Upper lobe of left lung (tissue), 6 donors: Measurements from ENCODE around the gene MPPED2. TPM values are rescaled to one million over a fixed set of nuclear protein-coding genes. Genes with fewer than 3 reads are reported as not detected.

Source experiments
- ATAC-seq, 2 donors: fragments of 200-7000 bp; cut with Tn5 transposase; one replicate each; pipeline ENCODE4 v1.9.1; 2022; ENCODE audit warnings: mild to moderate bottlenecking in 2 of 2, moderate library complexity in 2 of 2; ENCODE audit not compliant: low FRiP score in 2 of 2
- DNase-seq, 2 donors: peaks; one replicate each; pipeline ENCODE4 v3.0.0-alpha.2; 2019 to 2020
- H3K27ac ChIP-seq, 4 donors: fragments of 200-600 bp; sonication (generic); one replicate each; pipeline ENCODE4 v1.5.1; 2016 to 2019
- H3K27me3 ChIP-seq, 4 donors: fragments of 200-600 bp; sonication (generic); one replicate each; pipeline ENCODE4 v1.5.1; 2017 to 2019
- H3K36me3 ChIP-seq, 4 donors: fragments of 200-600 bp; sonication (generic); one replicate each; pipeline ENCODE4 v1.5.1; 2016 to 2019
- H3K4me1 ChIP-seq, 4 donors: fragments of 200-600 bp; sonication (generic); one replicate each; pipeline ENCODE4 v1.5.1; 2018 to 2019
- H3K4me3 ChIP-seq, 4 donors: fragments of 200-600 bp; sonication (generic); one replicate each; pipeline ENCODE4 v1.5.1; 2017 to 2019; ENCODE audit warnings: mild to moderate bottlenecking in 2 of 4, moderate library complexity in 1 of 4
- H3K9me3 ChIP-seq, 4 donors: fragments of 200-600 bp; sonication (generic); one replicate each; pipeline ENCODE4 v1.5.1; 2018 to 2019
- CTCF ChIP-seq, 6 experiments: fragments of 450-650 bp in 4 of 6; fragments of 200-600 bp in 2 of 6; sonication (generic) in 2 of 6; IDR thresholded peaks; one replicate each; pipeline ENCODE4 v1.5.1; 2016 to 2019; ENCODE audit warnings: antibody characterized with exemption in 6 of 6
- EP300 ChIP-seq, 4 donors: sonication (generic); formaldehyde crosslinking; IDR thresholded peaks; one replicate each; pipeline ENCODE4 v1.5.1; 2017; ENCODE audit warnings: antibody characterized with exemption in 4 of 4, control low read depth in 2 of 4
- POLR2A ChIP-seq, 4 donors: fragments of 450-650 bp; IDR thresholded peaks; one replicate each; pipeline ENCODE4 v1.5.1; 2016 to 2017; ENCODE audit warnings: antibody characterized with exemption in 4 of 4, mild to moderate bottlenecking in 2 of 4
- POLR2AphosphoS5 ChIP-seq, 2 donors: sonication (generic); formaldehyde crosslinking; IDR thresholded peaks; one replicate each; pipeline ENCODE4 v1.5.1; 2017; ENCODE audit warnings: antibody characterized with exemption in 2 of 2
- WGBS, 2 donors: methylation state at CpG; one replicate each; pipeline ENCODE4 v1.1.5; 2017 to 2018; 5-methylcytosine and 5-hydroxymethylcytosine counted together
- total RNA-seq, 6 donors: library from RNA; depleted of rRNA in 4 of 6; stranded (reverse); fragments of >200 nt in 4 of 6; gene quantifications; one replicate each; pipeline versions ENCODE4 v1.1.0 to v1.2.1, GENCODE V29; 2016 to 2021
- donor health status: DM: no; HTN: no; CAD: no; lungs with moderate emphysema.
- donor health status: DM: no; HTN: yes; CAD: no; lungs with severe emphysema.

The MPPED2 gene
- total RNA-seq: 1 to 10 TPM in 1 of 6 donors, under 1 TPM in 4, not detected in 1; 0.20 to 3.8 (median 0.49) TPM

- DNase-seq (no peak), ATAC-seq (peak; percentile 60 to 86)
- no peaks in the 10 kb centered on the region for H3K9me3 ChIP-seq
- H3K4me1 ChIP-seq: peaks cover 5 to 26% (median 22%) of the 10 kb centered on the region in 4 donors
- WGBS, 2 donors: 13% methylated on average over 25 to 29 of the region's 49 CpGs
- TF ChIP-seq CTCF (IDR thresholded peaks at IDR 0.05) (peak in 5 of 6 experiments; percentile 15 to 66 (median 52)), POLR2AphosphoS5 (IDR thresholded peaks at IDR 0.05) (no peak)
- no peaks in the 10 kb centered on the region for H3K36me3 ChIP-seq
- peak within 1 kb of the TSS in 2 of 4 donors; percentile 37 to 45 for H3K27ac ChIP-seq
- peaks cover 0 to 18% (median 9%) of the 10 kb centered on the region in 4 donors for H3K27me3 ChIP-seq
- peak within 1 kb of the TSS; percentile 42 to 74 (median 57) for H3K4me3 ChIP-seq
Observed at GRCh38 chr11:30586251-30587144, at the start of gene MPPED2. MPPED2 (minus strand) TSS chr11:30586353; CDS start chr11:30580373, 5,980 bp downstream.

- H3K4me1 ChIP-seq: no peaks in the 10 kb centered on the region
- no peak overlapping the region for H3K27ac ChIP-seq
- ATAC-seq: no peak
- WGBS, 2 donors: 41 to 47% methylated on average over 13 of the region's 13 CpGs
- TF ChIP-seq POLR2A (IDR thresholded peaks at IDR 0.05): no peak
- no peak for TF ChIP-seq POLR2AphosphoS5 (IDR thresholded peaks at IDR 0.05)
- TF ChIP-seq CTCF (IDR thresholded peaks at IDR 0.05): no peak
- no peaks in the 10 kb centered on the region for H3K9me3 ChIP-seq
- no peaks in the 10 kb centered on the region for H3K27me3 ChIP-seq
- no peak for DNase-seq
- no peaks in the 10 kb centered on the region for H3K36me3 ChIP-seq
- no peak overlapping the region for H3K4me3 ChIP-seq
Observed at GRCh38 chr11:30635401-30635989, 49.3 kb upstream of the MPPED2 start.

GRCh38 chr11:30631148-30631547 is 45.0 kb upstream of the MPPED2 start:
- TF ChIP-seq CTCF (IDR thresholded peaks at IDR 0.05): no peak
- no peak for TF ChIP-seq POLR2AphosphoS5 (IDR thresholded peaks at IDR 0.05)
- TF ChIP-seq POLR2A (IDR thresholded peaks at IDR 0.05): no peak
- TF ChIP-seq EP300 (IDR thresholded peaks at IDR 0.05): no peak
- Histone ChIP-seq H3K36me3 (no peaks in the 10 kb centered on the region), H3K4me3 (no peak overlapping the region), H3K9me3 (no peaks in the 10 kb centered on the region), H3K4me1 (no peaks in the 10 kb centered on the region), H3K27ac (no peak overlapping the region), H3K27me3 (no peaks in the 10 kb centered on the region)
- 53 to 68% methylated on average over 3 of the region's 3 CpGs for WGBS, 2 donors
- DNase-seq (no peak), ATAC-seq (no peak)

GRCh38 chr11:30619767-30620166 is 33.6 kb upstream of the MPPED2 start:
- no peak for ATAC-seq
- Histone ChIP-seq H3K27ac (no peak overlapping the region), H3K4me3 (no peak overlapping the region), H3K4me1 (no peaks in the 10 kb centered on the region), H3K36me3 (no peaks in the 10 kb centered on the region), H3K9me3 (no peaks in the 10 kb centered on the region), H3K27me3 (no peaks in the 10 kb centered on the region)
- TF ChIP-seq POLR2A (IDR thresholded peaks at IDR 0.05) (no peak), CTCF (IDR thresholded peaks at IDR 0.05) (no peak), POLR2AphosphoS5 (IDR thresholded peaks at IDR 0.05) (no peak), EP300 (IDR thresholded peaks at IDR 0.05) (no peak)
- WGBS, 2 donors: 90 to 100% methylated on average over 1 of the region's 1 CpG
- DNase-seq: no peak
